DND-41 (cell line): ENCODE results near the gene RDH12.

ENCODE experiments used
- ATAC-seq: fragments of 200-7000 bp; cut with Tn5 transposase; 3 replicates; pipeline ENCODE4 v1.9.1; 2021; ENCODE audit warnings: low read depth; ENCODE audit not compliant: insufficient read depth
- DNase-seq: peaks from one replicate; pipeline ENCODE4 v3.0.0-alpha.2; 2020
- H2AFZ ChIP-seq: 2 replicates; pipeline ENCODE4 v1.6.0; 2012; ENCODE audit warnings: low read depth, low read length
- H3K27ac ChIP-seq: 2 replicates; pipeline ENCODE4 v1.5.1; 2012; ENCODE audit warnings: low read length, inconsistent platforms
- H3K27me3 ChIP-seq: fragments of 200-600 bp; sonication (generic); 2 replicates; pipeline ENCODE4 v1.6.0; 2012; ENCODE audit warnings: low read length, mild to moderate bottlenecking, inconsistent platforms; ENCODE audit not compliant: insufficient read depth, poor library complexity
- H3K36me3 ChIP-seq: 2 replicates; pipeline ENCODE4 v1.5.1; 2012; ENCODE audit warnings: low read length, inconsistent platforms; ENCODE audit not compliant: insufficient read depth
- H3K4me1 ChIP-seq: 2 replicates; pipeline ENCODE4 v1.5.1; 2012; ENCODE audit warnings: mild to moderate bottlenecking, low read length; ENCODE audit not compliant: insufficient read depth
- H3K4me2 ChIP-seq: 2 replicates; pipeline ENCODE4 v1.6.0; 2012; ENCODE audit warnings: mild to moderate bottlenecking, moderate library complexity, low read length, inconsistent platforms; ENCODE audit not compliant: insufficient read depth
- H3K4me3 ChIP-seq, 2 experiments: fragments of 200-600 bp in 1 of 2; shearing (Covaris generic) in 1 of 2; 2 replicates each; pipeline ENCODE4 v1.5.1; 2012 to 2016; ENCODE audit warnings: inconsistent platforms in 2 of 2, low read length in 2 of 2, mild to moderate bottlenecking in 2 of 2, low read depth in 1 of 2, moderate library complexity in 1 of 2
- H3K79me2 ChIP-seq: 2 replicates; pipeline ENCODE4 v1.6.0; 2012; ENCODE audit warnings: low read length, inconsistent platforms; ENCODE audit not compliant: insufficient read depth
- H3K9ac ChIP-seq: 2 replicates; pipeline ENCODE4 v1.6.0; 2012; ENCODE audit warnings: low read depth, mild to moderate bottlenecking, inconsistent platforms, low read length, moderate library complexity
- H3K9me3 ChIP-seq: 2 replicates; pipeline ENCODE4 v1.5.1; 2012; ENCODE audit warnings: low read length, moderate library complexity, mild to moderate bottlenecking, inconsistent platforms; ENCODE audit not compliant: insufficient read depth, severe bottlenecking
- H4K20me1 ChIP-seq: 2 replicates; pipeline ENCODE4 v1.6.0; 2012; ENCODE audit warnings: low read length; ENCODE audit not compliant: insufficient read depth
- CTCF ChIP-seq: IDR thresholded peaks from 2 replicates; pipeline ENCODE4 v1.5.1; 2012; ENCODE audit warnings: borderline replicate concordance, low read length, moderate library complexity, mild to moderate bottlenecking; ENCODE audit not compliant: poor library complexity, severe bottlenecking; ENCODE audit errors: extremely low read depth
- EZH2 ChIP-seq: IDR thresholded peaks from 3 replicates; pipeline ENCODE4 v1.6.1; 2012; ENCODE audit warnings: borderline replicate concordance, low read depth, mild to moderate bottlenecking, moderate library complexity, low read length, inconsistent platforms; ENCODE audit not compliant: severe bottlenecking

The RDH12 gene

DNA sequence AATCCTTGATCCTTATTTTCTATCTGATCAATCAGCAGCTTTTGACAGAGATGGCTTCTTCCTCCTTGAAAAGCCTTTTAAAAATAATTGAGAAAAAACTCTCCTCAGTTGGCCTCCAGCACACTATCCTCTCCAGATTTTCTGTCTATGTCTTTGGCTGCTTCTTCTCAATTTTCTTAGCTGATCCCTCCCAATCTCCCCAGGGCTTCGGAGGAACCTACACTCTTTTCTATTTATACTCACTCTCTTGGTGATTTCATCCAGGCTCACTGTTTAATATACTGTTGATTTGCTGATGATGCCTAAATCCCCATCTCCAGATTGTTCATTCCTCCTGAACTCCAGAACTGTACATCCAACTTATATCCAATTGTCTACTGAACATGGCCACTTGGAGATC is 54.8 kb downstream of the RDH12 start:
- Histone ChIP-seq H3K9ac (no peak overlapping the region), H3K4me3 (no peak overlapping the region), H3K36me3 (peaks cover 62% of the 10 kb centered on the region), H3K4me1 (no peaks in the 10 kb centered on the region), H2AFZ (no peak overlapping the region), H3K9me3 (no peaks in the 10 kb centered on the region), H3K27ac (no peak overlapping the region), H3K79me2 (no peaks in the 10 kb centered on the region), H4K20me1 (no peaks in the 10 kb centered on the region), H3K27me3 (no peaks in the 10 kb centered on the region), H3K4me2 (no peak overlapping the region)
- DNase-seq (no peak), ATAC-seq (no peak)
- no peak for TF ChIP-seq CTCF
- TF ChIP-seq EZH2: no peak

GRCh38 chr14:67757175-67757574 is 55.5 kb downstream of the RDH12 start:
- H3K79me2 ChIP-seq: no peaks in the 10 kb centered on the region
- no peak overlapping the region for H3K27ac ChIP-seq
- TF ChIP-seq EZH2 (no peak), CTCF (no peak)
- H2AFZ ChIP-seq: no peak overlapping the region
- H4K20me1 ChIP-seq: no peaks in the 10 kb centered on the region
- H3K9me3 ChIP-seq: no peaks in the 10 kb centered on the region
- H3K4me3 ChIP-seq: no peak overlapping the region
- H3K4me1 ChIP-seq: no peaks in the 10 kb centered on the region
- H3K4me2 ChIP-seq: no peak overlapping the region
- H3K36me3 ChIP-seq: peaks cover 59% of the 10 kb centered on the region
- ATAC-seq: no peak
- no peak for DNase-seq
- no peak overlapping the region for H3K9ac ChIP-seq
- H3K27me3 ChIP-seq: no peaks in the 10 kb centered on the region

DNA sequence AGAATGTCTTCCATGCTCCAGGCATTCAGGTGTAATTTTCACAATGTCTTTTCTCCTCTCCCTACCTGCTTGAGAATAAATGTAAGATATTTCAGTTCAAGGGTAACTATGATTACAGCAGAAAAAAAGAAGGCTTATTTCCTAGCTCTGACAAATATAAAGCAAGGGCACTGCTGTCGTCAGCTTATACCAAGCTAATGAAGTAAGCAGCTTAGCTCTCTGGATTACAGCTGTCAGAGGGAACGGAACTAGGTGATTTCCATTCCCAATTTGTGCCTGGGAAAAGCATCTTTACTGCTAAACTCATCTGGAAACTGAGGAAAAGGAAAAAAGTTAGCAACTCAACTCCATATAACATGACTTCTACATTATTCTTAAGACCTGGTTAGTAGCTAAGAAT is 58.2 kb downstream of the RDH12 start:
- Histone ChIP-seq H3K27ac (no peak overlapping the region), H3K4me2 (no peak overlapping the region), H3K9me3 (no peaks in the 10 kb centered on the region), H3K27me3 (no peaks in the 10 kb centered on the region), H2AFZ (no peak overlapping the region), H4K20me1 (no peaks in the 10 kb centered on the region), H3K9ac (no peak overlapping the region), H3K79me2 (no peaks in the 10 kb centered on the region), H3K4me3 (no peak overlapping the region), H3K36me3 (peaks cover 59% of the 10 kb centered on the region), H3K4me1 (no peaks in the 10 kb centered on the region)
- no peak for TF ChIP-seq EZH2
- no peak for TF ChIP-seq CTCF
- DNase-seq (no peak), ATAC-seq (no peak)

DNA sequence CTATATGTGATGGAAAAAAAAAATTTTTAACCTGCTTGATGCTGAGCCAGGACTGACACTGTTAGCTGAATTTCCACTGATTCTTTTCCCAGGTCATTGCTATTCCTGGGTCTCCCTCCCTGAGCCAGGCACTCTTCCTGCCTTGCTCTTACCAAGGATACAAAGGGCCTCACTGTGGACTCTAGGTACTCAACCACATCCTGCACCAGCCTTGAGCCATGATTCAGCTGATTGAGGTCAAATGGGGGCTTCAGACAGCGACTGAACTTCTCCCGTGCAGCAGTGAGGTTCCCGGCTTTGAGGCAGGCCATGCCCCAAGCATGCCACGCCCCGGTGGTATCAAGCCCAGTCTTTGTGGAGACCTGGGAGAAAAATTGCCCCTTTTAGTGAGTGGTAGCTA is 60.4 kb downstream of the RDH12 start:
- Histone ChIP-seq H3K4me1 (no peaks in the 10 kb centered on the region), H3K9me3 (no peaks in the 10 kb centered on the region), H3K27ac (no peak overlapping the region), H3K27me3 (no peaks in the 10 kb centered on the region), H3K36me3 (peaks cover 58% of the 10 kb centered on the region), H4K20me1 (no peaks in the 10 kb centered on the region), H2AFZ (no peak overlapping the region), H3K4me2 (no peak overlapping the region), H3K79me2 (no peaks in the 10 kb centered on the region), H3K9ac (no peak overlapping the region), H3K4me3 (no peak overlapping the region)
- no peak for DNase-seq
- TF ChIP-seq CTCF (no peak), EZH2 (no peak)
- ATAC-seq: no peak
